Endothelial cell of hepatic sinusoid (primary cell): ENCODE measurements around the gene AADAT.

ENCODE experiments used
- in situ Hi-C: cut with HindIII; loops from 2 replicates; pipeline ENCODE4 v1.10.0; 2017; ENCODE audit warnings: low sequenced_read_pairs

Gene AADAT

GRCh38 chr4:170090352-170091052 is 746 bp upstream of the AADAT start:
- in situ Hi-C loops = no loop called here

- in situ Hi-C loops = no loop called here
Measured at GRCh38 chr4:170089274-170089667, 485 bp downstream of the AADAT start.

GRCh38 chr4:170088716-170089115 is 1.0 kb downstream of the AADAT start:
- in situ Hi-C loops = no loop called here

- in situ Hi-C loops = no loop called here
Measured at GRCh38 chr4:170087163-170087700, 2.5 kb downstream of the AADAT start.

GRCh38 chr4:170083541-170083940 is 6.2 kb downstream of the AADAT start:
- in situ Hi-C loops = no loop called here

GRCh38 chr4:170080496-170080895 is 9.3 kb downstream of the AADAT start:
- in situ Hi-C loops = no loop called here

GRCh38 chr4:170079981-170080380 is 9.8 kb downstream of the AADAT start:
- in situ Hi-C loops = no loop called here

GRCh38 chr4:170071196-170071595 is 18.6 kb downstream of the AADAT start:
- in situ Hi-C loops = no loop called here

DNA sequence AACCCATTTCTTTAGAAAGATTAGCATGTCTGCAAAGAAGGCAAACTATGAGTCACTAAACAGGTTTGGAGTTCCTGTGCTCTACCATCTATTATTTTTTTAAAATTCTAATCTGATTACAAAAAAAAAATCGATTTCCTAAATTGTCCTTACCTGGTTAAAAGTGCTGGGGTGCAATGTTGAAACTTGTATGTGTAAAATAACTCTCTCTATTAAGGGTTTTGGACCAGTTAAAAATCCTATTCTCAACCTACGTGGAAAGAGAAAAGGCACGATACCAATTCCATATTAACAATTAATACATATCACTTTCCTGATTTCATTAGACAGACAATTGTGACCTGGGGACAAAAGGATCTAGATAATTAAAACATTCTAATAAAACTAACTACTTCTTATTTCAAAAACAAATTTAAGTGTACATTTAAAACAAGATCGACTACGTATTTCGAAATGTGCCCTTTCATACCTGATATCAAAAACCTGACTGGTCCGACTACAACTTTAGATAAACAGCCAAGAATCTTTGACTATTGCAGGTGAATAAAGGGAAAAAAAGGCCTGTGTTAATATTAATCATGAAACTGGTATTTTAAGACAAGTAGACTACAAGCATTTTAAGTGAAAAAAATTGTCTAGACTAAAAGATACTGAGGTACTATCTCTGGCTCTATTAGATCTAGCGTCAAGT is 21.2 kb downstream of the AADAT start:
- in situ Hi-C loops = no loop called here

GRCh38 chr4:170059421-170059820 is 30.3 kb downstream of the AADAT start:
- in situ Hi-C loops = no loop called here

DNA sequence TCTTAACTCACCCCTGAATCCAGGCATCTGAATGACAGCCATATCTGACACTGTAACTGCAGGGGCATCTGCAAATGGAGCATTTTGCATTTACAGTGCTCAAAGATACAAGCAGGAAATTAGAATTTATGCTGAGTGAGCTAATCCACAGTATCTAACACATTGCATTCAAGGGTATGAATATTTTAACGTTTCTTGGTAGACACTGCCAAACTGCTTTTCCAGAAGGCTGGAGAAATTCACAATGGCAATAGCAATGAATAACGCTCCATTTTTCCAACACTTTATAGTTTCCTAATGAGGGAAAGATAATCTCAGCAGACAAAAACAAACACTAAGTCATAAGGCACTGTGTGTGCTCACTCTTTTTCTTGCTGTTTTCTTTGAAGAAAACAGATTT is 30.9 kb downstream of the AADAT start:
- in situ Hi-C loops = no loop called here

DNA sequence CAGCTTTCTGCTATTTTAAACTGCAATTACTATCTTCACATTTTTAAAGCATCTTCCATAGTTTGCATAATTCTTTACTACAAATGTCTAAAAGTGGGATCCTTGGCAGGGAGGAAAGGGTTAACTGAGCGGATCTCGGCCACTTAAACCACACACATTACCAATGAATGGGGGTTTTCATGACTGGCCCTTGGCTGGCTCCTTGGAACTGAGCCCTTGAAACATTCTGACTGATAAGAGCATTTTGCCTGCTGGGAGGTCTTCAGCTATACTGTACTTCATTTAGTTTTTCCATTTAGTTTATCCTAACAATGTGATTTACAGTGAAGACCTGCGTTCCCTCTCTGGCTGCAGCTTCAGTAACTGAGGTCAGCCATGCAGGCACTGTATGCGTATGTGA is 31.9 kb downstream of the AADAT start:
- in situ Hi-C loops = no loop called here

- in situ Hi-C loops = no loop called here
Measured at GRCh38 chr4:170052919-170053318, 36.8 kb downstream of the AADAT start.

- in situ Hi-C loops = no loop called here
Measured at GRCh38 chr4:170051402-170051801, 38.4 kb downstream of the AADAT start.

DNA sequence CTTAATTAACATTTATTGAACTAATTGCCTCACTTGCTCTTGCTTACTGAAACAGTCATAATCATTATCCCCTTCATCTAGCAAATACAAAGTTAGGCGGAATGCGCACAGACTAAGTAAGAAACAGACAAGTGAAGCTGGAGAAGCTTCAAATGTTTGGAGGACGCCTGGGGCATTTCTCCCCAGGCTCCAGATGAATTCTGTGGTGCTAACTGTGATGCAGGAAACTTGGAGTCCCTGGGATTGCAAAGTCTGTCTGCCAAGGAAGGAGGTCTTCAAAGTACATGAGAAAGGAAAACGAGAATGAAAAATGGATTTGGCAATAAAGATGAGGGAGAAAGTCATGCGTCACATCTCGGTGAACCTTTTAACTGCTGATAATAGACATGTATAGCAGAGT is 40.0 kb downstream of the AADAT start:
- in situ Hi-C loops = loop anchor here (10.0 kb wide), 1 partner anchor 245 kb away; no protein-coding TSS in a partner anchor

GRCh38 chr4:170047771-170048354 is 41.9 kb downstream of the AADAT start:
- in situ Hi-C loops = loop anchor here (10.0 kb wide), 1 partner anchor 243 kb away; no protein-coding TSS in a partner anchor

GRCh38 chr4:170046156-170046555 is 43.6 kb downstream of the AADAT start:
- in situ Hi-C loops = loop anchor here (10.0 kb wide), 1 partner anchor 241 kb away; no protein-coding TSS in a partner anchor

GRCh38 chr4:170040031-170040680 is 49.6 kb downstream of the AADAT start:
- in situ Hi-C loops = loop anchor here (10.0 kb wide), 1 partner anchor 235 kb away; no protein-coding TSS in a partner anchor

DNA sequence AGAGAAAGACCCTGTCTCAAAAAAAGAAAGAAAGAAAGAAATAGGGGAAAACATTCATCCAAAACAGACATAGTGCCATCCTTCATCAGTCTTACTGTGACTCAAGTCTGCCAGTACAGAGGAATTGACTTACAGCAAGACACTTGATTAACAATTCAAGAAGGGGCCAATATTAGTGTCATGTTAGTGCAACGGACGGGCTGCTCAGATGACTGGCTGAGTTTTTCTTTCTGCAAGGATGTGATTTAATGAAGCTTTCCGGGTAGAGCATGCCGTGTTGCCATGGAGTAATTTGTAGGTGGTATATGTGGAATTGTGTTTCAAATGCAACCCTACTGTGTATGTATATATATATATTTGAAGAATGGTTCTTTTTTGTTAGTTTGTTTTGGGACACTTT is 51.0 kb downstream of the AADAT start:
- in situ Hi-C loops = no loop called here

- in situ Hi-C loops = no loop called here
Measured at GRCh38 chr4:170038232-170038631, 51.5 kb downstream of the AADAT start.

- in situ Hi-C loops = no loop called here
Measured at GRCh38 chr4:170037481-170037880, 52.3 kb downstream of the AADAT start.
